CD4-positive, alpha-beta T cell treated with Interleukin-10 for 1 hour (primary cell): Measurements from ENCODE around the gene TECPR2.
A peak's percentile ranks its signal among the peaks of the same experiment; 100 is the strongest.
"Not testable (repeated sequence)": the region's sequence is repeated elsewhere in the genome, so short reads cannot be mapped to it uniquely, and the experiment has no call there.

Experiments
- DNase-seq: peaks from one replicate; pipeline ENCODE4 v3.0.0-alpha.2; 2020

TECPR2 gene

GRCh38 chr14:102512793-102513300 lies 150.1 kb downstream of the TECPR2 start:
- DNase-seq: no peak

GRCh38 chr14:102513899-102514772 lies 151.4 kb downstream of the TECPR2 start:
- DNase-seq: no peak

GRCh38 chr14:102514987-102515733 lies 152.4 kb downstream of the TECPR2 start:
- DNase-seq: no peak

GRCh38 chr14:102516531-102517391 lies 154.0 kb downstream of the TECPR2 start:
- DNase-seq: peak; percentile 61

GRCh38 chr14:102517392-102518062 lies 154.8 kb downstream of the TECPR2 start:
- no peak for DNase-seq

GRCh38 chr14:102518063-102518648 lies 155.4 kb downstream of the TECPR2 start:
- no peak for DNase-seq

GRCh38 chr14:102519709-102520108 lies 157.0 kb downstream of the TECPR2 start:
- DNase-seq: not testable (repeated sequence)

GRCh38 chr14:102523200-102523568 lies 160.4 kb downstream of the TECPR2 start:
- no peak for DNase-seq

- no peak for DNase-seq
These were observed 161.1 kb downstream of the TECPR2 start for GRCh38 chr14:102523569-102524450.

GRCh38 chr14:102524451-102525218 lies 161.9 kb downstream of the TECPR2 start:
- peak; percentile 93 for DNase-seq

GRCh38 chr14:102525219-102525928 lies 162.6 kb downstream of the TECPR2 start:
- peak; percentile 57 for DNase-seq

- no peak for DNase-seq
These were observed 163.3 kb downstream of the TECPR2 start for GRCh38 chr14:102525929-102526497.

GRCh38 chr14:102528431-102529170 lies 165.9 kb downstream of the TECPR2 start:
- no peak for DNase-seq

GRCh38 chr14:102530828-102531478 lies 168.2 kb downstream of the TECPR2 start:
- DNase-seq: peak; percentile 17

GRCh38 chr14:102532204-102532658 lies 169.5 kb downstream of the TECPR2 start:
- no peak for DNase-seq

GRCh38 chr14:102537981-102538601 lies 175.3 kb downstream of the TECPR2 start:
- DNase-seq: no peak
